ENCODE results near the gene OSGIN1. TPM values are rescaled to one million over a fixed set of nuclear protein-coding genes. Genes with fewer than 3 reads are reported as not detected.
"Not testable (repeated sequence)": the region's sequence is repeated elsewhere in the genome, so short reads cannot be mapped to it uniquely, and the experiment has no call there.

Gene OSGIN1
- total RNA-seq, 1 donor from 2014 or later = 2.2 TPM

DNA sequence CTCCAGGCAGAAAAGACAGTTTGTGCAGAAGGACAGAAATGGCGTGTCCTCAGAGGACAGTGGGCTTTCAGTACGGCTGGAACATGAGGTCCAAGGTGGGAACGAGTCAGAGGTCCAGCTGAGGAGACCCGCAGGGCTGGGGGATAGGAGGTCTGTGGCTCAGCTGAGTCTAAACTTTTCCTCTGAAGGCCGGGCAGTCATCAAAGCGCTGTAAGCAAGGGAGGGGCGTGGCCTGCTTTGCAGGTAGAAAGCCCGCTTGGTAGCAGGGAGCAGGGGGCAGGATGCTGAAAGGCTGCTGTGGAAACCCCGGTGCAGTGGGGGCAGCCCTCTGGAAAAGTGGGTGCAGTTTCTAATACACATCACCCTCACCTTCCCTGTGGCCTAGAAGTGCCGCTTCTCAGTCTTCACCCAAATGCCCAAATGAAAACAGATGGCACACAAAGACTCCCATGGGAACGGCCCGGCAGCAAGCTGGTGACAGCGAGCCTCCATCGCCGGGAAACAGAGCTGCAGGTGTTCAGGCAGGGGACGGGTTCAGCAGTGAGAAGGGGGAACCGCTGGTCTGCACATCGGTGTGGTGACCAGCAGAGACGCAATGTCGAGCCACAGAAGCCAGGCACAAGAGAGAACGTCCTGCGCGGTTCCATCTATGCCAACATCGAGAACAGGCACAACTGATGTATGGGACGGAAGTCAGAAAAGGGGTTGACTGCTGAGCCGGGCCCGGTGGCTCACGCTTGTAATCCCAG lies 12.2 kb upstream of the OSGIN1 start:
- Mint-ChIP-seq H3K4me3 (no peak overlapping the region), H3K4me1 (ENCODE audit: low read depth) (peaks cover 7% of the 10 kb centered on the region), H3K27me3 (ENCODE audit: insufficient read depth) (no peaks in the 10 kb centered on the region), H3K27ac (no peak overlapping the region), H3K9me3 (no peaks in the 10 kb centered on the region), H3K36me3 (ENCODE audit: low read depth) (peaks cover 2% of the 10 kb centered on the region)
- DNase-seq (ENCODE audit: low spot score) = no peak
- intact Hi-C loops (cut with micrococcal nuclease) = no loop called here

DNA sequence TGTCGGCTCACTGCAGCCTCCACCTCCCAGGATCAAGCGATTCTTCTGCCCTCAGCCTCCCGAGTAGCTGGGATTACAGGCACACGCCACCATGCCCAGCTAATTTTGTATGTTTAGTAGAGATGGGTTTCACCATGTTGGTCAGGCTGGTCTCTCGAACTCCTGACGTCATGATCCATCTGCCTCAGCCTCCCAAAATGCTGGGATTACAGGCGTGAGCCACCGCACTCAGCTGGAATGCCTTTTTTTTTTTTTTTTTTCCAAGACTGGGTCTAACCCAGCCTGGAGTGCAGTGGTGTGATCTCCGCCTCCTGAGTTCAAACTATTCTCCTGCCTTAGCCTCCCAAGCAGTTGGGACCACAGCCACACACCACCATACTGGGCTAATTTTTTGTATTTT lies 11.5 kb upstream of the OSGIN1 start:
- H3K9me3 Mint-ChIP-seq; H3K27ac Mint-ChIP-seq; DNase-seq (ENCODE audit: low spot score); intact Hi-C loops (cut with micrococcal nuclease); H3K36me3 Mint-ChIP-seq (ENCODE audit: low read depth); H3K27me3 Mint-ChIP-seq (ENCODE audit: insufficient read depth); H3K4me3 Mint-ChIP-seq; H3K4me1 Mint-ChIP-seq (ENCODE audit: low read depth): not testable (repeated sequence)

DNA sequence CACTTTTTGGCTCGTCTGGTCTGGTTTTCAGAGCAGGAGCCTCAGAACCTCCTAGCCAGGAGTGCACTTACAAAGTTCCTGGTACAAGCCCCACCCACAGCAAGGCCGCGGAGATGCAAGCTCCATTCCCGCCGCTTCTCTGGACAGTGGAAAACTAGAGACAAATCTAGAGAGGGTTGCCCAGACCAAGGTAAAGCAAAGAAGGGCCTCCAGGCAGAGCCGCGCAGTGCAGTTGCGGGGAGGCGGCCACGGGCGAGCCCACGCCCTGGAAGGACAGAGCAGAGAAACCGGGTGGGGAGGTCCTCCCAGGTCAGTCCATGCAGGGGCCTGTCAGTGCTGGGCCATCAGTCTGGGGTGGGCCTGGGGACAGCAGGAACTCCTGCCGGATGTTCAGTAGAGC lies 11.0 kb upstream of the OSGIN1 start:
- Mint-ChIP-seq H3K4me1 (ENCODE audit: low read depth) (peaks cover 7% of the 10 kb centered on the region), H3K9me3 (no peaks in the 10 kb centered on the region), H3K36me3 (ENCODE audit: low read depth) (peaks cover 2% of the 10 kb centered on the region), H3K27me3 (ENCODE audit: insufficient read depth) (no peaks in the 10 kb centered on the region), H3K27ac (no peak overlapping the region), H3K4me3 (no peak overlapping the region)
- no peak for DNase-seq (ENCODE audit: low spot score)
- intact Hi-C loops (cut with micrococcal nuclease) = no loop called here

DNA sequence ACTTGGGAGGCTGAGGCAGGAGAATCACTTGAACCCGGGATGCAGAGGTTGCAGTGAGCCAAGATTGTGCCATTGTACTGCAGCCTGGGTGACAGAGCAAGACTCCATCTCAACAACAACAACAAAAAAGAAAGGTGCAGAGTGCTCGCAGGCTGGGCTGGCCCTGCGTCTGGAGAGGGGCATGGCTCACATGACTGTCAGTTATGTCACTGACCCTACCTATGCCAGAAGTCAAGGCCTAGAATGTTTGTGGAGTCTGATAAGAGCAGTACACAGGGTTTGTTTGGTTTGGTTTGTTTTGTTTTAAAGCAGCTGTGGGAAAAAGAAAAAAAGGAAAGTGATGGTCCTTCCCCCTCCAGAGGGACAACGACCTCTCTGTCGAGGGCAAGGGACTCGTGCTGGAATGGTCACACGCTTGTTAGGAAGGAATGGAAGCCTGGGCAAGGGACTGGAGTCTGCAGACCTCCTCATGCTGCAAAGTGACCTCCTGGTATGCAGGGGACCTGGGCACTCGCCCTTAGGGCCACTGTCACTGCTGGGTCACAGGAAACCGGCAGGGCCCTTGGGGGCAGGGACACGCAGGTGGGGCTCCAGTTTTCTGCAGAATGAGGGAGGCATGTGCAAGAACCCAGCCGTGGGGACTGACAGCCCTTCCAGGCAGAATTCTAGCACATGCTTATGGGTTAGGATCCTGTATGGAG lies 10.1 kb upstream of the OSGIN1 start:
- DNase-seq (ENCODE audit: low spot score) = no peak
- Mint-ChIP-seq H3K9me3 (no peaks in the 10 kb centered on the region), H3K4me1 (ENCODE audit: low read depth) (peaks cover 7% of the 10 kb centered on the region), H3K27ac (no peak overlapping the region), H3K27me3 (ENCODE audit: insufficient read depth) (no peaks in the 10 kb centered on the region), H3K36me3 (ENCODE audit: low read depth) (peaks cover 2% of the 10 kb centered on the region), H3K4me3 (no peak overlapping the region)
- intact Hi-C loops (cut with micrococcal nuclease) = no loop called here

DNA sequence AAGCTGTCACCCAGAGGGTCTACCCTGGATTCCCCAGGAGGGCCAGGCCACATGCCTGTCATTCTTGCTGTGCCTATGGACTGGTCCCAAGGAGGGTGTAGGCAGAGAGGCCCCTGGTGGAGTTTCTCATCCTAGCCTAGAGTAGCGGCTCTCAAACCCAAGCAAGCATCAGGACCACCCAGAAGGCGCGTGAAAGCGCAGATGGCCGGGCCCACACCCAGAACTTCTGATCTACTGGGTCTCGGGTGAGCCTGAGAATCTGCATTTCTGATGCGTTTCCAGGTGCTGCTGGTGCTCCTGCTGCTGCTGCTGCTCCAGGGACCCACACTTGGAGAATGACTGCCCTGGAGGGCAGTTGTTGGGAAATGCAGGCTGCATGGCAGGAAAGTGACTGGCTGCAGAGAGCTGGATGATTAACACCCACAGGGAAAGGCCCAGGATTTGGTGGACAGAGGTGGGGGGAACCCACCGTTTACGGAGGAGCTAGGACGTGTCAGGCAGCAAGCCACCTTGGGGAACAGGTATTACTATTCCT lies 9.5 kb upstream of the OSGIN1 start:
- H3K36me3 Mint-ChIP-seq (ENCODE audit: low read depth) = peaks cover 2% of the 10 kb centered on the region
- peaks cover 7% of the 10 kb centered on the region for H3K4me1 Mint-ChIP-seq (ENCODE audit: low read depth)
- H3K4me3 Mint-ChIP-seq = no peak overlapping the region
- no peaks in the 10 kb centered on the region for H3K9me3 Mint-ChIP-seq
- no peak overlapping the region for H3K27ac Mint-ChIP-seq
- DNase-seq (ENCODE audit: low spot score) = no peak
- intact Hi-C loops (cut with micrococcal nuclease) = no loop called here
- H3K27me3 Mint-ChIP-seq (ENCODE audit: insufficient read depth) = no peaks in the 10 kb centered on the region

DNA sequence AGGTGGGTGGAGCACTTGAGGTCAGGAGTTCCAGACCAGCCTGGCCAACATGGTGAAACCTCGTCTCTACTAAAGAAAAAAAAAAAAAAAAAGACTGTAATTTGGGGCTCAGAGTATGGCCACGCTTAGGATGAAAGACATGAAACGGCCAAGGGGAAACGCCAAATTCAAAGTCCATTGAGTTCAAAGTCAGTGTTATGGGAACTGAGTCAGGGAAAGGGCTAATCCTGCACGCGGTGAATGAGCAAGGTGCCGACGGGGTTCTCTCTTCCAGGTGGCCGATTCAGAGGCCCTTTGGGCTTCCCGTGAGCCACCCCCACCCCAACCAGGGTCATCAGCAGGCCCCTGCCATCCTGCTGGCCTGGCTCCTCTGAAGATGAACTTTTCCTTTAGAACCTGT lies 7.5 kb upstream of the OSGIN1 start:
- DNase-seq (ENCODE audit: low spot score) = no peak
- Mint-ChIP-seq H3K36me3 (ENCODE audit: low read depth) (no peaks in the 10 kb centered on the region), H3K27me3 (ENCODE audit: insufficient read depth) (no peaks in the 10 kb centered on the region), H3K27ac (no peak overlapping the region), H3K4me3 (no peak overlapping the region), H3K9me3 (no peaks in the 10 kb centered on the region), H3K4me1 (ENCODE audit: low read depth) (no peaks in the 10 kb centered on the region)
- intact Hi-C loops (cut with micrococcal nuclease) = no loop called here

DNA sequence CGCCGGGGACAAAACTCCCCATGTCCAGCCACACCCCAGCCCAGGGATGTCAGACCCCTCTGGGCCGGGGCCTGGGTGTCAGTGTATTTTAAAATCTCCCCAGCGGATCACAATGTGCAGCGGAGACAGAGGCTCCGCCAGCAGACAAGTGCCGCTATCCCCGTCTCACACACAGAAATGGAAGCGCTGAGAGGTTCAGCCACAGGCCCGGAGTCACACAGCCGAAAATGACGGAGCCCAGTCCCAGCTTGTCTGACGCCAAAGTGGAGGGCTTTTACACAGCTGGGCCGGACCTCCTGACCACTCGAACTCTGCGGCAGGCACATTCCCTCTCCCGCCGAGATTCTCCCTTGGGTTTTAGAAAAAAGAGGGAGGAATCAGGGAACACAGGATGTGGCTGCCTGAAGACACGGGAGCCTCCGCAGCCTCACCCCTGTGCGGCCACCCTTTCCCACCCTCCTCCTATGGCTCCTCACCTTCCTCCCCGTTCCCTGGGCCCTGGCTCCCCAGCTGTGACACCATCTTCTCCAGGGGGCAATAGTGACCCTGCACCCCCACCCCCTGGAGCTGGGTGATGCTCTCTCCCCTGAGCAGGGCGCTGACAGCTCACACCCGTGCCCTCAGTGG lies 6.8 kb upstream of the OSGIN1 start:
- Mint-ChIP-seq H3K27ac (no peak overlapping the region), H3K4me1 (ENCODE audit: low read depth) (no peaks in the 10 kb centered on the region), H3K4me3 (no peak overlapping the region), H3K9me3 (no peaks in the 10 kb centered on the region), H3K27me3 (ENCODE audit: insufficient read depth) (no peaks in the 10 kb centered on the region), H3K36me3 (ENCODE audit: low read depth) (no peaks in the 10 kb centered on the region)
- no peak for DNase-seq (ENCODE audit: low spot score)
- intact Hi-C loops (cut with micrococcal nuclease) = no loop called here

DNA sequence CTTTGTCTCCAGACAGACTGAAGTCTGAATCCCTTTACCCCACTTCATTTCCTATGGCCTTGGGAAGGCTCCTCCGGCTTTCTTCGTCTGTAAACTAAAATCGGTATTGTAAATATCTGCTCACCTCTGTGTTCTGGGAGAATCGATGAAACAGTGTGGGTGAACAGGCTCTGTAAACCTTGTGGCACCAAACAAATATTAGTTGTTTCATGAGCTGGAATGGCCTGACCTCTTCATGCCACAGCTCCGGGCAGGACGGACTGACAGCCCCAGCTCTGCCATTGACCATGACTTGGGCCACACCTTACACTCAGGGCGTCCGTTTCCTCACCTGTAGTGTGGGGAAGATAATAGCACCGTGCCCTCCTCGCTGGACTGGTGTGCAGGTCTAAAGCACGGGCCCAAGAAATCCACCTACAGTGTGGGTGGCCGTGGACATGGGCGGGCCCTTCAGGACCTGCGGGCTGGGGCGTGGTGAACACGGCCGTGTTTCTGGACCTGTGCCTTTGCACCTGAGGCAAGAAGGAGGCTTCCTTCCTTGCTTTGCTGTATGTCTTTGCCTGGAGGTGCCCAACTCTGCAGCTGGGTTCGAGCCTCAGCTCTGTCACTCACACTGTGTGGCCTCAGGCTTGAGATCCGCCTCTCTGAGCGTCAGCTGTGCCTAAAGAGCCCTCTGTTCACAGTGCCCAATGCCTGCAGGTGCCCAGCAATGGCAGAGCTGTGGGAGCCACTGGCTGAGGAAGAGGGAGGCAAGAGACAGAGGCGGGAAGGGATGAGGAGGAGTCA lies 6.1 kb upstream of the OSGIN1 start:
- no peak overlapping the region for H3K27ac Mint-ChIP-seq
- no peaks in the 10 kb centered on the region for H3K36me3 Mint-ChIP-seq (ENCODE audit: low read depth)
- H3K27me3 Mint-ChIP-seq (ENCODE audit: insufficient read depth) = no peaks in the 10 kb centered on the region
- no peak overlapping the region for H3K4me3 Mint-ChIP-seq
- DNase-seq (ENCODE audit: low spot score) = no peak
- H3K4me1 Mint-ChIP-seq (ENCODE audit: low read depth) = no peaks in the 10 kb centered on the region
- intact Hi-C loops (cut with micrococcal nuclease) = no loop called here
- H3K9me3 Mint-ChIP-seq = no peaks in the 10 kb centered on the region

DNA sequence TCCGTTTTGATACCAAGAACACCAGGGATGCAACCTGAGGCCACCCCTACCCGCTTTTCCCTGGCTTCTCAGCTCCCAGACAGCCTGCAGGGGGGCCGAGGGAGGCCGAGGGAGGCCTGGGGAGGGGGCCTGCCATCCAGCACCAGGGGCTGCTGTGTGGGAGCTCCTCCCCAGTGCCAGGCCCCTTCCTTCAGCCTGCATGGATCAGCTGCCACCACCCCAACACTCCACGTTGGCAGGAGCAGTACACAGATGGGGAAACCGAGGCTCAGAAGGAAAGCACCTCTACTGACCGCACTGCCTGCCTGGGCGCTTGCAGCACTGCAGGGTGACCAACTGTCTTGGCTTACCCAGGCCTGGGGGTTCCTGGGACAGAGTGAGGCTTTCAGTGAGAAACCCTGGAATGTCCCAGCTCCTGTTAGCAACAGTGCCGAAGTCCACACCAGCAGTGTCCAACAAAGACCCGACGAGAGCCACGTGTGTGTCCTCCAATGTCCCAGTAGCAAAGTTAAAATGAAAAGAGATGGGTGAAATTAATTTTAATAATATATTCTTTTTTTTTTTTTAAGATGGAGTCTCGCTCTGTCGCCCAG lies 5.3 kb upstream of the OSGIN1 start:
- Mint-ChIP-seq H3K4me3 (no peak overlapping the region), H3K27me3 (ENCODE audit: insufficient read depth) (no peaks in the 10 kb centered on the region), H3K4me1 (ENCODE audit: low read depth) (peaks cover 3% of the 10 kb centered on the region), H3K9me3 (no peaks in the 10 kb centered on the region), H3K36me3 (ENCODE audit: low read depth) (no peaks in the 10 kb centered on the region), H3K27ac (no peak overlapping the region)
- intact Hi-C loops (cut with micrococcal nuclease) = no loop called here
- no peak for DNase-seq (ENCODE audit: low spot score)

DNA sequence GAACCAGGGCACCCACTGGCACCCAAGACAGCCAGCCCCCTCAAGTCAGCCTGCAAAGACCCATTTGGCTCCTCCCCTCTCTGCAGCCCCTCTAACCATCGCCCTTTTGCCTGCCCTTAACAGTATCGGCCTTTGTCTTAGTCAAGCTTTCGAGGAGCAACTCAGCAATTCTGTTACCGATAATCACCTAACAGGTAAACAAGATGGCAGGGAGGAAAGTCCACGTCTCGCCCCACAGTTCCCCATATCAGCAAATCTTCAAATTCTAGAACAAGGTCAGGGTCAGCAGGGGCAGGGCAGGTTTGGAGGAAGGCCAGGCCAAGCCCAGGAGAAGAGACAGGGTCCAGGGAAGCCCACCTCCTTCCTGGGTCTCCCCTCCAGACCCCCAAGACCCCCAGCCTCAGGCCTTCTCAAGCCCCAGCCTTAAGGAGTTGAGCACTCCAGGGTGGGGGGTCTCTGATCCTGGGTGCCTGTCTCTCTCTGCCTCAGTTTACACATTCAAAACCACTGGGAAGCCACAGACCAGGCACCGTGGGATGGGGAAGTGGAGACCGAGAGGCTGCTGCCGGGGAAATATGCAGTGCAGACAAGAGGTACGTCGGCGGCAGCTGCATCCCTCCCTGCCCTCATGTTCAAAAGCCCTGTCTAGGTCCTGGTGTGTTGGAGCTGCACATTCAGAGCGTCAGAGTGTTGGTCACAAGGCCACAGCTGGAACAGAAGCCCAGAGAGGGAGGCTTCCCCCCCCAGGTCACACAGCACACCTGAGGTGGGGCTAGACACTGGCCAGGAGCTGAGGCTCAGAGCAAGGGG lies 3.9 kb upstream of the OSGIN1 start:
- H3K4me3 Mint-ChIP-seq = no peak overlapping the region
- H3K36me3 Mint-ChIP-seq (ENCODE audit: low read depth) = no peaks in the 10 kb centered on the region
- no peak overlapping the region for H3K27ac Mint-ChIP-seq
- intact Hi-C loops (cut with micrococcal nuclease) = no loop called here
- H3K27me3 Mint-ChIP-seq (ENCODE audit: insufficient read depth) = peaks cover 4% of the 10 kb centered on the region
- no peaks in the 10 kb centered on the region for H3K9me3 Mint-ChIP-seq
- no peak for DNase-seq (ENCODE audit: low spot score)
- H3K4me1 Mint-ChIP-seq (ENCODE audit: low read depth) = peaks cover 8% of the 10 kb centered on the region

DNA sequence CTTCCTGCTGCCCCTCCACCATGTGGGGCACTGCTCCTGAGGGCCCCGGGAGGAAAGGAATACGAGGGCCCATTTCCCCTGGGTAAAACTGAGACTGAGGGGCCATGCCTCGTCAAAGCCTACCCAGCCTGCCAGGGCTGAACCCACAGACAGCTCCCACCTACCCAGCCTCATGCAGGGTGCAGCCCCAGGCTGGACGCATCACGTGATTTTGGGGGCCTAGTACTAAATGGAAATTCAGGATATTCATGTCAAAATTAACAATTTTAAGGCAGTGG lies 3.4 kb upstream of the OSGIN1 start:
- H3K4me3 Mint-ChIP-seq = no peak overlapping the region
- no peaks in the 10 kb centered on the region for H3K36me3 Mint-ChIP-seq (ENCODE audit: low read depth)
- H3K4me1 Mint-ChIP-seq (ENCODE audit: low read depth) = peaks cover 12% of the 10 kb centered on the region
- H3K9me3 Mint-ChIP-seq = no peaks in the 10 kb centered on the region
- H3K27ac Mint-ChIP-seq = no peak overlapping the region
- H3K27me3 Mint-ChIP-seq (ENCODE audit: insufficient read depth) = peaks cover 7% of the 10 kb centered on the region
- DNase-seq (ENCODE audit: low spot score) = no peak
- intact Hi-C loops (cut with micrococcal nuclease) = no loop called here

DNA sequence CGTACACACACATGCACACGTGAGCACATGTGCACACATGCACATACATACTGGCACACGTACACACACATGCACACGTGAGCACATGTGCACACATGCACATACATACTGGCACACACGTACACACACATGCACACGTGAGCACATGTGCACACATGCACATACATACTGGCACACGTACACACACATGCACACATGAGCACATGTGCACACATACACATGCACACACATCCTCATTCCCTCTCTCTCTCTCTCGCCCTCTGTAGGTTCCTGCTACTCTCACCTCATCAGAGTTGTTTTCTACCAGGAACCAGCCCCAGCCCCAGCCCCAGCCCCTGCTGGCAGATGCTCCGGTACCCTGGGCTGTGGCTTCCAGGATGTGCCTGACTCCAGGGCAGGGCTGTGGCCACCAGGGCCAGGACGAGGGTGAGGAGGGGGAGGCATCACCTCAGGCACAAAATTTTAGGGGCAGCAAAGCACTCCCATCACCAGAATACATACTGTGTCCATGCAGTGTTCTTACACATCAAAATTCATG lies 2.1 kb upstream of the OSGIN1 start:
- H3K4me3 Mint-ChIP-seq; H3K9me3 Mint-ChIP-seq; DNase-seq (ENCODE audit: low spot score); intact Hi-C loops (cut with micrococcal nuclease); H3K36me3 Mint-ChIP-seq (ENCODE audit: low read depth); H3K27ac Mint-ChIP-seq: not testable (repeated sequence)
- peaks cover 11% of the 10 kb centered on the region for H3K27me3 Mint-ChIP-seq (ENCODE audit: insufficient read depth)
- peaks cover 12% of the 10 kb centered on the region for H3K4me1 Mint-ChIP-seq (ENCODE audit: low read depth)

Measured in activated T-helper 1 cell treated with anti-CD3 and anti-CD28 coated beads, Interleukin-12 subunit alpha, Interleukin-12 subunit beta, Interleukin-2, Interleukin-4 antibody, amounts not matched to agents 30 ng/mL and 10 ng/mL and 1 ng/mL, durations not matched to agents 14 hours and 24 hours and 36 hours (primary cell).